Left renal pelvis (tissue), 4 donors: ENCODE data around the gene CFAP97D2. TPM values are rescaled to one million over a fixed set of nuclear protein-coding genes. Genes with fewer than 3 reads are reported as not detected.
"Not testable (repeated sequence)": the region's sequence is repeated elsewhere in the genome, so short reads cannot be mapped to it uniquely, and the experiment has no call there.

ENCODE experiments used
- DNase-seq, 4 donors: peaks; one replicate each; pipeline ENCODE4 v3.0.0-alpha.2; 2013; ENCODE audit warnings: low read depth in 4 of 4, low spot score in 3 of 4
- polyA plus RNA-seq, 4 donors: library from polyadenylated mRNA; unstranded; fragments of 120-200 nt; gene quantifications; one replicate each; pipeline ENCODE4 v1.2.1, GENCODE V29; 2013; ENCODE audit not compliant: insufficient read length in 4 of 4

The CFAP97D2 gene
- polyA plus RNA-seq, 4 donors, result 6.7 TPM; not detected in 3

- DNase-seq, result no peak
Observed at GRCh38 chr13:114230117-114230516, 51.1 kb downstream of the CFAP97D2 start.

- no peak for DNase-seq
Observed at GRCh38 chr13:114230575-114230974, 51.5 kb downstream of the CFAP97D2 start.

GRCh38 chr13:114231886-114232285 is 52.8 kb downstream of the CFAP97D2 start:
- no peak for DNase-seq

GRCh38 chr13:114234266-114234644 is 55.2 kb downstream of the CFAP97D2 start:
- no peak for DNase-seq

GRCh38 chr13:114234645-114235421 is 55.8 kb downstream of the CFAP97D2 start, which contains the start of gene CDC16:
Gene CDC16, plus strand, starts transcription at chr13:114234897. Its CDS starts 188 bp downstream, at chr13:114235085.
- DNase-seq, result peak; percentile 61 to 88 (median 78)

- no peak for DNase-seq
Observed at GRCh38 chr13:114235697-114236096, 56.6 kb downstream of the CFAP97D2 start.

- DNase-seq, result no peak
Observed at GRCh38 chr13:114236227-114236626, 57.2 kb downstream of the CFAP97D2 start.

GRCh38 chr13:114237415-114238112 is 58.5 kb downstream of the CFAP97D2 start:
- DNase-seq, result no peak

- no peak for DNase-seq
Observed at GRCh38 chr13:114241918-114242317, 62.9 kb downstream of the CFAP97D2 start.

GRCh38 chr13:114243971-114244370 is 64.9 kb downstream of the CFAP97D2 start:
- no peak for DNase-seq

GRCh38 chr13:114244637-114245036 is 65.6 kb downstream of the CFAP97D2 start:
- no peak for DNase-seq

- DNase-seq, result no peak
Observed at GRCh38 chr13:114248011-114248410, 69.0 kb downstream of the CFAP97D2 start.

- DNase-seq, result no peak
Observed at GRCh38 chr13:114249077-114249476, 70.0 kb downstream of the CFAP97D2 start.

- not testable (repeated sequence) for DNase-seq
Observed at GRCh38 chr13:114251639-114252440, 72.8 kb downstream of the CFAP97D2 start.

- no peak for DNase-seq
Observed at GRCh38 chr13:114256547-114256946, 77.5 kb downstream of the CFAP97D2 start.

- no peak for DNase-seq
Observed at GRCh38 chr13:114257014-114257413, 78.0 kb downstream of the CFAP97D2 start.

- no peak for DNase-seq
Observed at GRCh38 chr13:114258589-114258988, 79.5 kb downstream of the CFAP97D2 start.

GRCh38 chr13:114259374-114259773 is 80.3 kb downstream of the CFAP97D2 start:
- DNase-seq, result no peak

- DNase-seq, result no peak
Observed at GRCh38 chr13:114259974-114260373, 80.9 kb downstream of the CFAP97D2 start.

GRCh38 chr13:114260814-114261213 is 81.8 kb downstream of the CFAP97D2 start:
- DNase-seq, result no peak

- no peak for DNase-seq
Observed at GRCh38 chr13:114261328-114261965, 82.4 kb downstream of the CFAP97D2 start.
